GM23338 (cell line): ENCODE data around the gene KCND2. TPM values are rescaled to one million over a fixed set of nuclear protein-coding genes. Genes with fewer than 3 reads are reported as not detected.

Source experiments
- ATAC-seq: fragments of 200-7000 bp; cut with Tn5 transposase; 3 replicates; pipeline ENCODE4 v1.9.1; 2020
- DNase-seq: peaks from one replicate; pipeline ENCODE4 v3.0.0-alpha.2; 2015; ENCODE audit warnings: low spot score
- H2AFZ ChIP-seq: fragments of 200-600 bp; sonication (generic); 2 replicates; pipeline ENCODE4 v1.8.0; 2016; ENCODE audit warnings: antibody characterized with exemption, mild to moderate bottlenecking, moderate library complexity
- H3F3A ChIP-seq: fragments of 200-600 bp; sonication (generic); replicated peaks from 2 replicates; pipeline ENCODE4 v1.8.0; 2017; ENCODE audit warnings: antibody characterized with exemption, mixed run types, low read depth
- H3K27ac ChIP-seq: fragments of 200-600 bp; sonication (generic); 2 replicates; pipeline ENCODE4 v1.6.1; 2016; ENCODE audit warnings: low read depth
- H3K27me3 ChIP-seq: fragments of 200-600 bp; sonication (generic); 2 replicates; pipeline ENCODE4 v1.8.0; 2016; ENCODE audit warnings: mild to moderate bottlenecking, mixed run types, moderate library complexity; ENCODE audit not compliant: insufficient read depth
- H3K36me3 ChIP-seq: fragments of 200-600 bp; sonication (generic); 2 replicates; pipeline ENCODE4 v1.8.0; 2016; ENCODE audit warnings: mild to moderate bottlenecking; ENCODE audit not compliant: insufficient read depth
- H3K4me1 ChIP-seq: fragments of 200-600 bp; sonication (generic); 2 replicates; pipeline ENCODE4 v1.8.0; 2016; ENCODE audit warnings: mild to moderate bottlenecking, moderate library complexity; ENCODE audit not compliant: insufficient read depth
- H3K4me2 ChIP-seq: fragments of 200-600 bp; sonication (generic); 2 replicates; pipeline ENCODE4 v1.7.1; 2017; ENCODE audit warnings: mixed run types
- H3K4me3 ChIP-seq: fragments of 200-600 bp; sonication (generic); 2 replicates; pipeline ENCODE4 v1.6.1; 2016; ENCODE audit warnings: mixed run types
- H3K79me2 ChIP-seq: fragments of 200-600 bp; sonication (generic); replicated peaks from 2 replicates; pipeline ENCODE4 v1.8.0; 2017; ENCODE audit warnings: mild to moderate bottlenecking; ENCODE audit not compliant: insufficient read depth
- H3K9me2 ChIP-seq: fragments of 200-600 bp; sonication (generic); 2 replicates; pipeline ENCODE4 v1.8.0; 2017; ENCODE audit not compliant: insufficient read depth
- H4K20me1 ChIP-seq: fragments of 200-600 bp; sonication (generic); replicated peaks from 2 replicates; pipeline ENCODE4 v1.8.0; 2017; ENCODE audit warnings: mild to moderate bottlenecking; ENCODE audit not compliant: insufficient read depth
- H3K27ac Mint-ChIP-seq: 2 replicates; pipeline ENCODE4 v1.8.0; 2020; ENCODE audit warnings: inconsistent platforms, mild to moderate bottlenecking, moderate library complexity, mixed read lengths
- H3K27me3 Mint-ChIP-seq: 3 replicates; pipeline ENCODE4 v1.8.0; 2022; ENCODE audit warnings: low read depth, mild to moderate bottlenecking, moderate library complexity, mixed read lengths, inconsistent platforms; ENCODE audit not compliant: insufficient read depth, poor library complexity
- H3K36me3 Mint-ChIP-seq: 3 replicates; pipeline ENCODE4 v1.8.0; 2021; ENCODE audit warnings: low read depth, mild to moderate bottlenecking, inconsistent platforms, moderate library complexity, mixed read lengths
- H3K4me1 Mint-ChIP-seq: 3 replicates; pipeline ENCODE4 v1.8.0; 2020; ENCODE audit warnings: mild to moderate bottlenecking, inconsistent platforms, mixed read lengths
- H3K4me3 Mint-ChIP-seq: 3 replicates; pipeline ENCODE4 v1.8.0; 2021; ENCODE audit warnings: moderate library complexity, mild to moderate bottlenecking, inconsistent platforms, mixed read lengths
- H3K9me3 Mint-ChIP-seq: 3 replicates; pipeline ENCODE4 v1.8.0; 2020; ENCODE audit warnings: moderate library complexity, mild to moderate bottlenecking, inconsistent platforms, mixed read lengths
- CREB1 ChIP-seq: fragments of 250-450 bp; sonication (Bioruptor Pico); IDR thresholded peaks from 2 replicates; pipeline ENCODE4 v1.5.0; 2020; ENCODE audit warnings: low read depth, mild to moderate bottlenecking, moderate library complexity
- EZH2 ChIP-seq: fragments of 200-600 bp; sonication (generic); IDR thresholded peaks from one replicate; pipeline ENCODE4 v1.8.0; 2017; ENCODE audit warnings: antibody characterized with exemption, mild to moderate bottlenecking, low read depth; ENCODE audit not compliant: unreplicated experiment
- JUNB ChIP-seq: IDR thresholded peaks from one replicate; pipeline ENCODE4 v1.6.1; 2016; ENCODE audit warnings: antibody characterized with exemption; ENCODE audit not compliant: unreplicated experiment
- NANOG ChIP-seq: IDR thresholded peaks from 2 replicates; pipeline ENCODE4 v1.6.1; 2016; ENCODE audit warnings: antibody characterized with exemption, borderline replicate concordance
- ZNF114 ChIP-seq: fragments of 250-450 bp; sonication (Bioruptor Pico); IDR thresholded peaks from 2 replicates; pipeline ENCODE4 v1.5.0; 2020; ENCODE audit warnings: mild to moderate bottlenecking, moderate library complexity
- polyA plus RNA-seq: library from polyadenylated mRNA; unstranded; fragments of >200 nt; fragmentation: Nextera tagmentation; extraction: Ambion mirVana; gene quantifications from 2 replicates; pipeline ENCODE4 v1.2.1, GENCODE V29; 2016
- total RNA-seq: library from RNA; depleted of rRNA; stranded (reverse); fragments of >200 nt; shearing (Covaris generic); gene quantifications from 2 replicates; pipeline ENCODE4 v1.2.3, GENCODE V29; 2014
- TF ChIP-seq, protein P1 (sequence below): fragments of 250-450 bp; sonication (Bioruptor Pico); IDR thresholded peaks from 2 replicates; pipeline ENCODE4 v1.5.0; 2020; ENCODE audit warnings: mild to moderate bottlenecking, moderate library complexity
- TF ChIP-seq, protein P2 (sequence below): IDR thresholded peaks from one replicate; pipeline ENCODE4 v1.6.1; 2018; ENCODE audit warnings: antibody characterized with exemption; ENCODE audit not compliant: unreplicated experiment

Gene KCND2
- total and polyA plus RNA-seq, 2 experiments from 2014 or later = 7.1 to 15.6 TPM

DNA sequence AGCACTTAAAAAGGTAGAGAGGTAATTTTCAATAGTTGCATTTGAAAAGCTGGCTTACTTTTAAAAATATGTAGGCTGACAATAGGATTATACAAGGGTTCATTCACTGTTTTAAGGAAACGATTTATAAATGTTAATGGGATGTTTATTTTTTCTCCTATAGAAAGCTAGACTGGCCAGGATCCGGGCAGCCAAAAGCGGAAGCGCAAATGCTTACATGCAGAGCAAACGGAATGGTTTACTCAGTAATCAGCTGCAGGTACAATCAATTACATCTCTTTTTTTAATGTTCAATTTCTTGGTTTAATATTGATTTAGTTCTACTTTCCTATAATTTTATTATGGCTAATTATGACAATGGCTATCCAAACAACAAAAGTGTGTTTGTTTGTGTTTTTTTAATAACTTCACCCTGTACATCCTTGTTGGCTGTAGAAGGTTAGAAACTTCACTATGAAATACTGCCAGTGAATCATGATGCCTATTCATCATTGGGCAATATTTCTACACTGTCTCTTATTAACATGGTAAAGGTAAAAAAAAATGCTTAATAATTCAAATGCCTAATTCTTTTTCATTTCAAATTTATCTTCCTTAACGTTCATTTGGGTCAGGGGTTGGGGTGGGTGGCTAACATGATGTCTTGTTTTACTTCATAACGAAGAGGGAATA is 468.5 kb downstream of the KCND2 start (continued):
- TF ChIP-seq, protein P1, sequence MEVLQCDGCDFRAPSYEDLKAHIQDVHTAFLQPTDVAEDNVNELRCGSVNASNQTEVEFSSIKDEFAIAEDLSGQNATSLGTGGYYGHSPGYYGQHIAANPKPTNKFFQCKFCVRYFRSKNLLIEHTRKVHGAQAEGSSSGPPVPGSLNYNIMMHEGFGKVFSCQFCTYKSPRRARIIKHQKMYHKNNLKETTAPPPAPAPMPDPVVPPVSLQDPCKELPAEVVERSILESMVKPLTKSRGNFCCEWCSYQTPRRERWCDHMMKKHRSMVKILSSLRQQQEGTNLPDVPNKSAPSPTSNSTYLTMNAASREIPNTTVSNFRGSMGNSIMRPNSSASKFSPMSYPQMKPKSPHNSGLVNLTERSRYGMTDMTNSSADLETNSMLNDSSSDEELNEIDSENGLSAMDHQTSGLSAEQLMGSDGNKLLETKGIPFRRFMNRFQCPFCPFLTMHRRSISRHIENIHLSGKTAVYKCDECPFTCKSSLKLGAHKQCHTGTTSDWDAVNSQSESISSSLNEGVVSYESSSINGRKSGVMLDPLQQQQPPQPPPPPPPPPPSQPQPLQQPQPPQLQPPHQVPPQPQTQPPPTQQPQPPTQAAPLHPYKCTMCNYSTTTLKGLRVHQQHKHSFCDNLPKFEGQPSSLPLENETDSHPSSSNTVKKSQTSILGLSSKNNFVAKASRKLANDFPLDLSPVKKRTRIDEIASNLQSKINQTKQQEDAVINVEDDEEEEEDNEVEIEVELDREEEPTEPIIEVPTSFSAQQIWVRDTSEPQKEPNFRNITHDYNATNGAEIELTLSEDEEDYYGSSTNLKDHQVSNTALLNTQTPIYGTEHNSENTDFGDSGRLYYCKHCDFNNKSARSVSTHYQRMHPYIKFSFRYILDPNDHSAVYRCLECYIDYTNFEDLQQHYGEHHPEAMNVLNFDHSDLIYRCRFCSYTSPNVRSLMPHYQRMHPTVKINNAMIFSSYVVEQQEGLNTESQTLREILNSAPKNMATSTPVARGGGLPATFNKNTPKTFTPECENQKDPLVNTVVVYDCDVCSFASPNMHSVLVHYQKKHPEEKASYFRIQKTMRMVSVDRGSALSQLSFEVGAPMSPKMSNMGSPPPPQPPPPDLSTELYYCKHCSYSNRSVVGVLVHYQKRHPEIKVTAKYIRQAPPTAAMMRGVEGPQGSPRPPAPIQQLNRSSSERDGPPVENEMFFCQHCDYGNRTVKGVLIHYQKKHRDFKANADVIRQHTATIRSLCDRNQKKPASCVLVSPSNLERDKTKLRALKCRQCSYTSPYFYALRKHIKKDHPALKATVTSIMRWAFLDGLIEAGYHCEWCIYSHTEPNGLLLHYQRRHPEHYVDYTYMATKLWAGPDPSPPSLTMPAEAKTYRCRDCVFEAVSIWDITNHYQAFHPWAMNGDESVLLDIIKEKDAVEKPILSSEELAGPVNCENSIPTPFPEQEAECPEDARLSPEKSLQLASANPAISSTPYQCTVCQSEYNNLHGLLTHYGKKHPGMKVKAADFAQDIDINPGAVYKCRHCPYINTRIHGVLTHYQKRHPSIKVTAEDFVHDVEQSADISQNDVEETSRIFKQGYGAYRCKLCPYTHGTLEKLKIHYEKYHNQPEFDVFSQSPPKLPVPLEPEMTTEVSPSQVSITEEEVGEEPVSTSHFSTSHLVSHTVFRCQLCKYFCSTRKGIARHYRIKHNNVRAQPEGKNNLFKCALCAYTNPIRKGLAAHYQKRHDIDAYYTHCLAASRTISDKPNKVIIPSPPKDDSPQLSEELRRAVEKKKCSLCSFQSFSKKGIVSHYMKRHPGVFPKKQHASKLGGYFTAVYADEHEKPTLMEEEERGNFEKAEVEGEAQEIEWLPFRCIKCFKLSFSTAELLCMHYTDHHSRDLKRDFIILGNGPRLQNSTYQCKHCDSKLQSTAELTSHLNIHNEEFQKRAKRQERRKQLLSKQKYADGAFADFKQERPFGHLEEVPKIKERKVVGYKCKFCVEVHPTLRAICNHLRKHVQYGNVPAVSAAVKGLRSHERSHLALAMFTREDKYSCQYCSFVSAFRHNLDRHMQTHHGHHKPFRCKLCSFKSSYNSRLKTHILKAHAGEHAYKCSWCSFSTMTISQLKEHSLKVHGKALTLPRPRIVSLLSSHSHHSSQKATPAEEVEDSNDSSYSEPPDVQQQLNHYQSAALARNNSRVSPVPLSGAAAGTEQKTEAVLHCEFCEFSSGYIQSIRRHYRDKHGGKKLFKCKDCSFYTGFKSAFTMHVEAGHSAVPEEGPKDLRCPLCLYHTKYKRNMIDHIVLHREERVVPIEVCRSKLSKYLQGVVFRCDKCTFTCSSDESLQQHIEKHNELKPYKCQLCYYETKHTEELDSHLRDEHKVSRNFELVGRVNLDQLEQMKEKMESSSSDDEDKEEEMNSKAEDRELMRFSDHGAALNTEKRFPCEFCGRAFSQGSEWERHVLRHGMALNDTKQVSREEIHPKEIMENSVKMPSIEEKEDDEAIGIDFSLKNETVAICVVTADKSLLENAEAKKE (CRISPR knock-in tag) = no peak
- TF ChIP-seq ZNF114 (CRISPR knock-in tag) (no peak), EZH2 (no peak), CREB1 (CRISPR knock-in tag) (no peak)

DNA sequence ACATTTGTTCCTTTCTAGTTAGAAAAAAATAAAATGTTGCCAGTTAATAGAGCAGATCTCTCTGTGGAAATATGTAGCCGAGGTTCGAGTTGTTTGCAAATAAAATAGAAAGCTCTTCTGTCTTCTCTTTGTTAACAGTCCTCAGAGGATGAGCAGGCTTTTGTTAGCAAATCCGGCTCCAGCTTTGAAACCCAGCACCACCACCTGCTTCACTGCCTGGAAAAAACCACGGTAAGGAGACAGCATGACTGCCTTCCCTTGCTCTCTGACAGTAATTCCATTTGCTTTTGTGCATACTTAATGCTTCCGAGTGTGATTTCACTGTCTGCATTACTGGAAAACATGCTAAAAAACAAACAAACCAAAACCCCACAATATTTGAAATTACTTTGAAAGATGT is 469.4 kb downstream of the KCND2 start:
- Histone ChIP-seq H3K4me2 (peak overlapping the region; percentile 39), H3K27ac (0 out of 2 replicates have a peak overlapping the region, but pooled peaks have one; percentile 4), H3K27me3 (no peaks in the 10 kb centered on the region), H4K20me1 (no peaks in the 10 kb centered on the region), H2AFZ (no peak overlapping the region), H3F3A (no peaks in the 10 kb centered on the region), H3K36me3 (no peaks in the 10 kb centered on the region), H3K79me2 (no peaks in the 10 kb centered on the region), H3K9me2 (no peaks in the 10 kb centered on the region), H3K4me1 (peaks cover 34% of the 10 kb centered on the region), H3K4me3 (no peak overlapping the region)
- peak; percentile 95 for ATAC-seq
- no peaks in the 10 kb centered on the region for H3K9me3 Mint-ChIP-seq
- H3K27ac Mint-ChIP-seq = peak overlapping the region; percentile 66
- peaks cover 60% of the 10 kb centered on the region for H3K4me1 Mint-ChIP-seq
- H3K36me3 Mint-ChIP-seq = peaks cover 3% of the 10 kb centered on the region; the same call in 1 of the 3 replicates
- DNase-seq = peak; percentile 75
- H3K4me3 Mint-ChIP-seq = peak overlapping the region; percentile 5; the same call in 2 of the 3 replicates
- no peaks in the 10 kb centered on the region for H3K27me3 Mint-ChIP-seq
- TF ChIP-seq EZH2 = no peak
- TF ChIP-seq, protein P2, sequence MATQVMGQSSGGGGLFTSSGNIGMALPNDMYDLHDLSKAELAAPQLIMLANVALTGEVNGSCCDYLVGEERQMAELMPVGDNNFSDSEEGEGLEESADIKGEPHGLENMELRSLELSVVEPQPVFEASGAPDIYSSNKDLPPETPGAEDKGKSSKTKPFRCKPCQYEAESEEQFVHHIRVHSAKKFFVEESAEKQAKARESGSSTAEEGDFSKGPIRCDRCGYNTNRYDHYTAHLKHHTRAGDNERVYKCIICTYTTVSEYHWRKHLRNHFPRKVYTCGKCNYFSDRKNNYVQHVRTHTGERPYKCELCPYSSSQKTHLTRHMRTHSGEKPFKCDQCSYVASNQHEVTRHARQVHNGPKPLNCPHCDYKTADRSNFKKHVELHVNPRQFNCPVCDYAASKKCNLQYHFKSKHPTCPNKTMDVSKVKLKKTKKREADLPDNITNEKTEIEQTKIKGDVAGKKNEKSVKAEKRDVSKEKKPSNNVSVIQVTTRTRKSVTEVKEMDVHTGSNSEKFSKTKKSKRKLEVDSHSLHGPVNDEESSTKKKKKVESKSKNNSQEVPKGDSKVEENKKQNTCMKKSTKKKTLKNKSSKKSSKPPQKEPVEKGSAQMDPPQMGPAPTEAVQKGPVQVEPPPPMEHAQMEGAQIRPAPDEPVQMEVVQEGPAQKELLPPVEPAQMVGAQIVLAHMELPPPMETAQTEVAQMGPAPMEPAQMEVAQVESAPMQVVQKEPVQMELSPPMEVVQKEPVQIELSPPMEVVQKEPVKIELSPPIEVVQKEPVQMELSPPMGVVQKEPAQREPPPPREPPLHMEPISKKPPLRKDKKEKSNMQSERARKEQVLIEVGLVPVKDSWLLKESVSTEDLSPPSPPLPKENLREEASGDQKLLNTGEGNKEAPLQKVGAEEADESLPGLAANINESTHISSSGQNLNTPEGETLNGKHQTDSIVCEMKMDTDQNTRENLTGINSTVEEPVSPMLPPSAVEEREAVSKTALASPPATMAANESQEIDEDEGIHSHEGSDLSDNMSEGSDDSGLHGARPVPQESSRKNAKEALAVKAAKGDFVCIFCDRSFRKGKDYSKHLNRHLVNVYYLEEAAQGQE = no peak
- no peak for TF ChIP-seq JUNB
- TF ChIP-seq NANOG = no peak
